HG03280 (cell line): ENCODE measurements around the gene DMC1.

Experiments
- ATAC-seq: cut with Tn5 transposase; IDR thresholded peaks from one replicate; pipeline ENCODE4 v1.9.1; 2021; ENCODE audit warnings: mild to moderate bottlenecking, moderate library complexity; ENCODE audit not compliant: unreplicated experiment

DMC1 gene

DNA sequence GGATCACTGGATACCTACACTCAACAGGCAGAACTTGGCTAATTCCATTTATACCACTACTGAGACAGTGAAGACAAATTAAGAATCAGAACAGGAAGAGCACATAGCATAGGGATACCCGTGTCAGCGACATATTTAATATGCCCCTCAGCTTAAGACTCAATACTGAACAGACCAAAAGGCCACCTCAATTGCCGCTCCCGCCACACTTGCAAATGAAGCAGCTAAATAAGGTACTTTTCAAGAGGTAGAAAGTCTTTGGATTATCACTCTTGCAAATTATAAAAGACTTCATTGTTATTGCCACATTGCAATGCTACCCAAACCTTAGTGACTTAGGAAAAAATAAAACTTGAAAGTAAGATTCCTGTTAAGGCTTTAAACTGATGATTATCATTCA lies 67.0 kb downstream of the DMC1 start:
- no peak for ATAC-seq

DNA sequence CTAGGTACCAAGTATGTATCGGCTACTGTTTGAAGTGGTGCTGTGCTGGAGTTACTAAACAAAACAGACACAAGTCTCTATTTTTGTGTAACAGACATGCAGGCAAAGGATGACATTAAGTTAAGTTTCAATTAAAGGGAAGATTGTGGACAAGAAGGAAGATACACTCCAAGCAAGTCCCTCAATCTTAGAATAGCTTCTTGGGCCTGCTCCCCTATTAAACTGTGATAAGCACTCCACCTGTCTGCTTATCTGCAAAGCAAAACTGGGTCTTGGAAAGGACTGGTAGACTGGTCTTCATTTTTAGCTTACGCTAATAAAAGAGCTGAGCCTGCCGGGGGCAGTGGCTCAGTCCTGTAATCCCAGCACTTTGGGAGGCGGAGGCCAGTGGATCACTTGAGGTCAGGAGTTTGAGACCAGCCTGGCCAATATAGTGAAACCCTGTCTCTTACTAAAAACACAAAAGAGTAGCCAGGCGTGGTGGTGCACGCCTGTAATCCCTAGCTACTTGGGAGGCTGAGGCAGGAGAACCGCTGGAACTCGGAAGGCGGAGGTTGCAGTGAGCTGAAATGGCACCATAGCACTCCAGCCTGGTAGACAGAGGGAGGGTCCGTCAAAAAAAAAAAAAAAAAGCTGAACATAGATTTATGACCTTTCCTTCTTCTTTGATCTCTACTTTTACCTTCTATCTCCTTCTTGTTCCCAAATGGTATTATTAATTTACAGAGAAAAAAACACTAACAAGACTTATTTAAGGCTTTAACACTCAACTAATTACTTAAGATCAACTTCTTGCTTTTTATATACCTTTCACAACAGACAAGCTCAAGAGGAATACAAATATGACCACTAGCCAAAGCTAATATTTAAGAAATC lies 67.9 kb downstream of the DMC1 start:
- ATAC-seq = no peak

DNA sequence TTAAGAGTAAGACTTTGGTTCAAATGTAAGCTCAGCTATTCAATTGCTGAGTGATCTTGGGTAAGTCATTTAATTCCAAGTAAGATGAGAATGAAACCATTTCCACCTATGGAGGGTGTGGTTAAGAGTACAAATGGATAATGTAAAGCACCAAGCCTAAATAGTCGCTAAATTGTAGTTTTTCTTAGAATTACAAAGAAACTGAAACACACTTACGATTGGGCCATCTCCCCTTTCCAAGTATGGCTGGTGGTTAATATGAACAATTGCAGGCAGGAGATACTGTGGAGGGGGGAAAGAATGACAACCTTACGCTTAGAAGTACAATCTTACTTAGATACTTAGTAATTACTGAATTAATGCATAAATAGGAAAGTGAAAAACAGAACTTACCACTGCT lies 72.1 kb downstream of the DMC1 start:
- ATAC-seq = no peak

DNA sequence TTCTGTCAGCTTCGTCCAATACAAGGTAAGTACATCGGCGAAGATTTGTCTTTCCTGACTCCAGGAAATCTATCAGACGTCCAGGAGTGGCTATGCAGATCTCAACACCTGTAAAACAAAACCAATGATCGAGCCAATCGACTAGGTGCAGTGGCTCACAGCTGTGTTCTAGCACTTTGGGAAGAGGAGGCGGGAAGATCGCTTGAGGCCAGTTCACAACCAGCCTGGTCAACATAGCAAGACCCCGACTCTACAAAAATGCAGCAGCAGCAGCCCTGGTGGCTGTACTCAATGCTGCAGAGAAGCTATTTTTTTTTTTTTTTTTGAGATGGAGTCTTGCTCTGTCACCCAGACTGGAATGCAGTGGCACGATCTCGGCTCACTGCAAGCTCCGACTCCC lies 75.0 kb downstream of the DMC1 start:
- ATAC-seq = no peak

DNA sequence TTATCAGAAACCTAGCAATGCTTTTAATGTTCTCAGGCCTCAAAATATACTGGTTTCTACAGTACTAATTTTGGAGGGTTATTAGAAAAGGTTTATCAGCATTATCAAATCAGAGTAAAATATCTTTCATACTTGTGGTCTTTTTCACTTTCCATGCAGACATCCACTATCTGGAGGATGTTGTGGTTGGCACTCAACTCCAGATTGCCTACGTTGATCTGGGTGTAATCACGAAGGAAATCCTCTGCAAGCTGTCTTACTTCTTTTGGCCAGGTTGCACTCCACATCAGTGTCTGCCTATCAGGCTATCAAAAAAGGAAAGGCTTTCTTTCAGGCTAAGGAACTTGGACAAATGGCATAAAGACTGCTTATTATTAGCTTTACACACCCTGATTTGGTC lies 75.5 kb downstream of the DMC1 start:
- no peak for ATAC-seq

DNA sequence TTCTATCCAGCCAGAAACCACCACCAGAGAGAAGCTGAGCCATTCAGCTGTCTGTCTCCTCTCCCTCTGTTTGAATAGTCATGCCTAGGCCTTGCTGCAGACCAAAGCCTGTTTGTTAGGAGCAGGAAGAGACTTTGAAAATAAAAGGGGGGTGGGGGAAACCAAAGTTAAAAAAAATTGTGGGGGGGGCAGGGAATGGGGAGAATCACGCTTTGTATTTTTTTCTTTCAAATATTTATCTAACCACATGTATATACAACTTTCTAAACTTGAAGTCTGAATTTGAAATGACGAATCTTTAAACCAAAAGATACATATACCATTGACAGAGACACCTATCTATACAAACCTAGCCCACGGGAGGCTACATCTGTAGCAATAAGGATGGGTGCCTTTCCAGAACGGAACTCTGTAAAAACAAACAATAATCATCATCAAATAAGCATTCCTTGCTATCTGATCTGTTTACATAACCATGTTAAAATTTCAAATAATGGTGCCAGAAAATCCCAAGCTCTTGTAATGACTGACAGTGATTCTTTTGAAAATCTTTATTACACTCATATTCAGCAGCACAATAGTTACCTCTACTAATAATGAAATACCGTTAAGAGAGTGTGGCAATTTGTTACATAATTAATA lies 78.2 kb downstream of the DMC1 start:
- ATAC-seq = no peak

DNA sequence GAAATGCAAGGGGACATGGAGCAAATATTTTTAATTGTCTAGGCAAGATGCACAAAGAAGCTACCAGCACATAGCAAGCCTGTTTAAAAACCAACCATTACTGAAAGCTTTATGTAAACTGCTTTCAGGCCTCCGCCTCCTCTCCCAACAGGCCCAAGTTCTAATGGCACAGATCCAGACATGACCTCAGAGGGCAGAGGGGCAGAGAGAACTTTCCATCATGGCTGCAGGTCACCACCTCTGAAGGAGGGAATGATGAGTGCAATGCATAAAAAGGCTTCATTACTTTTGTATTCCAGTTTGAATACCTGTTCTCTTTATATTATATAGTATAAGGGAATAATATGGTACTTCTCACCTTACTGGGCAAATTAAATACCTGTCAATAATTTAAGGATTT lies 79.1 kb downstream of the DMC1 start:
- ATAC-seq = no peak

DNA sequence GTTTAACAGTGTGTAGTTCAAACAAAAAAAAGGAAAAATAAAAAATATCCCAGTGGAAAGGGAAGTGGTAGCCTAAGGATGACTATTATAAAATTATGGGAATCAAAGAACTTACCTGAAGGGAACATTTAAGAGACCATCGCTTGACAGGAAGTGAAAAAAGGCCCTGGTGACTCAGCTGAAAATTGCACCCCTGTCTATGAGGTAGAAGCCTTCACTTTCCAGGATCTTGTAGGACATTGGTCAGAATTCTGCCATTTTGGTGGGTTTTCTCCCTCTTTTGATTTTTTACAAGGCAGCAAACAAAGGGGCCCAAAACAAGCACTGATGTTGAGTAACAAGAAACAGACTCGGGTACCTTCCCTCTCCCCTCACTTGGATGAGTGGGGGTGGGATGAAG lies 79.5 kb downstream of the DMC1 start:
- no peak for ATAC-seq

DNA sequence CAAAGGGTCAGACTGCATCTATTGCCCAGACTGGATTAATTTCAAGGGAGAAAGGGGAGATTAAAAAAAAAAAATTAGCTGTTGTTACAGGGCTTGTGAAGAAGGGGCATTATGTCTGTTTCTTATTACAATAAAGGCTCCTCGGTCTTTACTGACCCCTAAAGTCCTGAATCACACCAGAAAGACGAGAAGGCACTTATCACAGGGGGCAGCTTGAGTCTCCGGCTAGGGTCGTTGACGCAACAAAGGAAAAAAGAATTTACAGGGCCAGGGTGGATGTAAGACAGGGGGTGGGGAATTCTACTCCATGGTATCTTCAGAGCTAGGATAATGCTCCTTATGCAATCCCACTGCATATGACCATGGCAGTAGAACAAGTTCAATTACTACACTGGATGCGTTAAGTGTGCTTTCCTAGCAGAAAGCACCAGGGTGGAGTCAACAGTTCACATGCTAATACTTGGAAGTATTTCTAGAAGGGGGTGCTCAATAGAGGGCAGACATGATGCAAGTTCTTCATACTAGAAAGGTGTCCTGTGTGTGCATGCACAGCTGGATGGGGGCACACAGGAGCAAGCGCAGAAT lies 80.3 kb downstream of the DMC1 start:
- no peak for ATAC-seq

DNA sequence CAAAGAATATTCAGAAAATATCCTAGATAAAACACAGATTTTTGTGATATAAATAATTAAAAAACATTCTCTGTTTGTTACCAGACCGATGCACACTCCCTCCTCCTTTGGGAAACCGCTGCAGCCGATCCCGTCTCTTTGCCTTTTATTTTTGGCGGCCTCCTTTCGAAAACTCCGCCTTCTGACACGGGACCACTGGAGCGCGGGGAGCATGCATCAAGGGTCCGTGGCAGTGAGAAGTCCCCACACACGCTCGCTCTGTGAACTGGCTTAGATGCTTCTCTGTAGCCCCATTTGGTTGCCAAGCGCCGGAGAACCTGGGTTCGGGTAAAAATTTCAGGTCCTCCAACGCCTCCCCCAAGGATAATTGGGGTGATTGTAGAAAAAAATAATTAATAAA lies 80.8 kb downstream of the DMC1 start:
- no peak for ATAC-seq

DNA sequence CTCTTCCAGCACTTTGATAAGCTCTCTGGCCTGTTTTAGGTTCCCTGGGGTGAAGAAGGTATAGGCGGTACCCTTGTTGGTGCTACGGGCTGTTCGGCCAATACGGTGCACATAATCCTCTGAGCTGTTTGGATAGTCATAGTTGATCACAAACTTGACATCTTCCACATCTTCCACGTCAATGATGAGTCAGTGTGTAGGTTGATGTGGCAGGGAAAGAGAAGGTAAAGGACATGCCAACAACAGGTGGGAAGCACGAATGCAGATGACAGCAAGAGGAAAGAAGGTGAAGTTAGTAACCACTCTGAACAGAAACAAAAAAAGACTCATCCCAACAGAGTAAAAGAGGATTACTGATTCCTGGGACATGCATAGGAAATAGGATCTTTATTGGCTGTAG lies 82.0 kb downstream of the DMC1 start:
- ATAC-seq = no peak

DNA sequence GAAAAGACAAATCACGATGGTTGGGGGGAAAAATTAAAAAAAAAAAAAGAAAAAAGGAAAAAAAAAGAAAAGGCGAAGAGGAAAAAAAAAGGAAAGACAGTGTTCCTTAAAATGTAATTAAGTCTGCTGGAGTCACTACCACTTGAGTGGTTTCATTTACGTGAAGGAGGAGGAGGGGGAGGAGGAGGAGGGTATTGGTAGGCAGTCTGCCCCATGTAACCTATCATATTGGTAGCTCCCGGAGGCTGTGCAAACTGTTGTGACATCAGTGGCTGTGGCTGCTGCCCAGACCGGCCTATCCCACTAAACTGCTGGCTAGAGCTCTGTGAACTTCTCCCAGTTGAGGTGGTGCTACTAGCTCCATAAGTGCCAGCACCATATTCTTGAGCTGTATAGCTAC lies 84.2 kb downstream of the DMC1 start:
- ATAC-seq = no peak

DNA sequence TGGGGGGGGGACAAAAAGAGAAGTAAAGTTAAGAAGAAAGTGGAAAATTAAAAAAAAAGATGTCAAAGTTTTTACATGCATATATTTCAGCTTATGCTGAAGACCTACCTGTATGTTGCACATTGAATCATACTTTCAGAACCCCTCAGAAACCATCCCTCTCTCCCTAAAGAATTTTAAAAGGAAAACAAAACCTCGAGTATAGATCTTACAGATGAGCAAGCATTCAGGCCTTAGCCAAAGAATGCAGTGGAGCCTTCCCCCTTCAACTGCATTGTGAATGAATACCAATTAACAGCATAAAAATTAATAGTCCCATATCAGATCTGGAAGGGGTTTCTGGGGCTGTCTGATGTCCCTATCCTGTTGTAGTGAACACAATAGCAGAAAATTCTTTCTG lies 85.7 kb downstream of the DMC1 start:
- no peak for ATAC-seq

DNA sequence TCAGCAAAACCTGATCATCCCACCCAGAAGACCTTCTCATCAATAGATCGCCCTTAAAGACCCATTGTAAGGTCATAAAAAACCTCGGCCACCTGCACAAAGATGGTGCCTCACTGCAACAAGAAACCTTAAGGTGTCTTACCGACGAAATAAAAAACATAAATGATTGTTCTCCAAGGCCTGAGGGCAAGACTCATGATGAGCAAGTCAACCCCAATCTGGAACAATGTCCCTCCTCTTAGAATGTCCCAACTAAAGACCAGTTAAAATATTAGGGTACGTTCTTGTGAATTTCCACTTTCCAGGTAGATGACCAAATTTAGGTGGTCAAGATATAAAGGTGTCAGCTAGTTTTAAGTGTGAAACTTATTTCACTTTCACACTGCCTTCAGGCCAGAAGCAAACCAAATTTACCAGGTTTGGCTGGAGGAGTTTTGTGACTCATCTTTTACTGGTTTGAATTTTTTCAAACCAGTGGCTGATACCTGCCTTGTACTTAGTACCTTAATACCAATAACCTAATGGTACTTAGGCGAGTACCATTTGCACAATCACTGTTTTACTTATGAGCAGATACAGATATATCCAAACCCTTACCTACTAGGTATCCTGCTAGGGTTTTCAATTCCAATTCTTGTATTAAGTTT lies 87.2 kb downstream of the DMC1 start:
- no peak for ATAC-seq

DNA sequence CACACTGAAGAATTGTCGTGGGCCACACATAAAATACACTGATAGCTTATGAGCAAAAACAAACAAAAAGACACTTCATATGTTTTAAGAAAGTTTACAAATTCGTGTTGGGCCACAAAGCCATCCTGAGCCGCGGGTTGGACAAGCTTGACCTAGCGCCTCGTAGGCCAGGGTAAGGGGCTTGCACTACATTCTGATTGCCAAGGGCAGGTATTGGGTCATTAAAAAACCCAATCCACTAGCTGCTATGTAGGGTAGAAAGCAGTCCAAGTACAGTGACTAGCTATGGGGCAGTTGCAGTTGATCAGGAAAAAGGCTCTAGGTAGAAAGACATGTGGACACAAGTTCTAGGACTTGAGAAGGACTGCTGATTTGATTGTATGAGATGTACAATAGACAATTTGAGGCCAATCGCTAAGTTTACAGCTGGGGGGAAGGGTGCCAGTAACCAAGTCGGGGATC lies 88.1 kb downstream of the DMC1 start:
- ATAC-seq = no peak

DNA sequence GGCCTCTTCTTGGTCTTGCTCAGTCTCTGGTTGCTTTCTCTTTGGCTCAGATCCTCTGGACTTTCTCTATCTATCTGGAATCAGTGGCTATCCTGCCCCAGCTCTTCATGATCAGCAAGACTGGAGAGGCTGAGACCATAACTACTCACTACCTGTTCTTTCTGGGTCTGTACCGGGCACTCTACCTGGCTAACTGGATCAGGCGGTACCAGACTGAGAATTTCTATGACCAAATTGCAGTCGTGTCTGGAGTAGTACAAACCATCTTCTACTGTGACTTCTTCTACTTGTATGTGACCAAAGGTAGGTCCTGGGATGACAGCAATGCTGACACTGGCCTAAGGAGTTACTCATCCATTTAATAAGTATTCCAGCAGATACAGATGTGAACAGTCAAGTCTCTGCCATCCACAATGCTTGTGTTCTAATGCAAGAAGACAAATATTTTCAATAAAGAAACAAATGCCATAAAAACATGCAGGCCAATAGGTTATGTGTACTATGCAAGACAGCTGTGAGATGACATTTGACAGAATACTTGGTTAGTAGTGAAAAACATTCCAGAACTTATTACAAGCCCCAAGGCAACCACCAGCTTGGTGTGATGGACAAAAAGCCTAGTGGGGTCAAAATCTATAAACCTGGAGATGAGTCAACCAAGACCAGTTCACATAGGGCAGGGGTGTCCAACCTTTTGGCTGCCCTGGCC lies 88.7 kb downstream of the DMC1 start:
- no peak for ATAC-seq

DNA sequence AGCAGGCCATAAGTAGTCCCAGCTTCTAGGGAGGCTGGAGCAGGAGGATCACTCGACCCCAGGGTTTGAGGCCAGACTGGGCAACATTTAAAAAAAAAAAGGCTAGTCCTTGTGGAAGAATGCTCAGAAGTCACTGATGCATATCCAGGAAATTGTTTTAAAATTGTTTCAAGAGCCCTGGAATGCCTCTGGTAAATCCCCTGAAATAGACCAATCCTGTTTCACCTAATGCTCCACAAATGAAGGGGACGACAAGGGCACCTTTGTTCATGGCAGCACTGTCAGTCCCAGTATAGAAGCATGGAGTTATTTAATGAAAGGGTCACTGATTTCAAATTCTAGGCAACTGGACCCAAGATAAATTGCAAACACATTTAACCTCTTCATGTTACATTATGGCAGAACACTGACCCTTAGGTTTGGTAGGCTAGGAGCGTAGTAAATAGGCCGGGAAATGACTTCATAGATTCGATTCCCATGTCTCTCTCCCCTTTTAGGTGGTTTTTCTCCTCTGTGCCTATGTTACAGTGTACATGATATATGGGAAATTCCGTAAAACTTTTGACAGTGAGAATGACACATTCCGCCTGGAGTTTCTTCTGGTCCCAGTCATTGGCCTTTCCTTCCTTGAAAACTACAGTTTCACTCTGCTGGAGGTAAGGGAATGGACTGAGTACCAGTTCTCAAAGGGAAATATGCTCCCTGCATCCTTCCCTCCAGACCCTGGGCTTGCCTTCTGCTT lies 90.7 kb downstream of the DMC1 start:
- ATAC-seq = no peak

DNA sequence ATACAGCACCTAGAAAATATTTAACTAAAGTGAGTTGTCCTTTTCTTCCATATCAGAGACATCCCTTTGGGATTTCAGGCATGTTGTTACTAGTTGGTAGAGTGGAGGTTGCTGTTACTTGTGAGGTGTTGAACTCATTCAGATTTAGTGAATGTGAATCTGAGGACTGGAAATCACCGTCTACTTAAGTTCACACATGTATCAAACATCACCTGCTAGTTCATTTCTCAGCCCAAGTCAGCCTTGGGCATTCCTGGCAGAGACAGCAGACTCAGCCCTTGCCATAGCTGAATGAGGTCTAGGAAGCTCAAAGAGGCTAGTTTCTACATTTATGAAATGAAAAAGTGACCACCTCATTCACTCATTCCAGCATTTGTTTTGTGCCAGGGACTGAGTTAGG lies 92.4 kb downstream of the DMC1 start:
- ATAC-seq = no peak

DNA sequence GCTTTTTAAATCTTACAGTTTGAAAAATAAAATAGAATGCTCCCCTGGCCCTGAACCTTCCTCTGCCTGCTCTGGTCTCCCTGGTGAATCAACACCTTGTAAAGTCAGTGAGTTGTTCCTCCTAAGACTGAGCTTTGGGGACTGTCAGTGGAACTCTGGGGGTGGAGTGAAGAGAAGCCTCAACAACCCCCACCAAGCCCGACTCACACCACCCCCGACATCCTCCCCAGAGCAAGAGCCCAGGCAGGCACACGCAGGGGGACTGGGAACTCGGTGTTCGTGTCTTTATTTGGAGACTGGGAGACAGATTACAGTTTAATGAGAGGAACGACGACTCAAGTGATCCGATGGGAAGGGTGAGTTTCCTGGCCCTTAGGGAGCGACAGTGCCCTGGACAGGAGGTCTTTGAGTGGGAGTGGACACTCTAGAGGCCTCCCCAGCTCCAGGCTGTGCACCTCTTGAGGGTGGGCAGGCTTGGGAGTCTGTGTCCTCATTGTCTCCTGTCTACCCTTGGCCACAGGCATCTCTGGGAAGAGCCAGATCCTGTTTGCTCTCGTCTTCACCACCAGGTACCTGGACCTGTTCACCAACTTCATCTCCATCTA lies 95.9 kb downstream of the DMC1 start:
- no peak for ATAC-seq

DNA sequence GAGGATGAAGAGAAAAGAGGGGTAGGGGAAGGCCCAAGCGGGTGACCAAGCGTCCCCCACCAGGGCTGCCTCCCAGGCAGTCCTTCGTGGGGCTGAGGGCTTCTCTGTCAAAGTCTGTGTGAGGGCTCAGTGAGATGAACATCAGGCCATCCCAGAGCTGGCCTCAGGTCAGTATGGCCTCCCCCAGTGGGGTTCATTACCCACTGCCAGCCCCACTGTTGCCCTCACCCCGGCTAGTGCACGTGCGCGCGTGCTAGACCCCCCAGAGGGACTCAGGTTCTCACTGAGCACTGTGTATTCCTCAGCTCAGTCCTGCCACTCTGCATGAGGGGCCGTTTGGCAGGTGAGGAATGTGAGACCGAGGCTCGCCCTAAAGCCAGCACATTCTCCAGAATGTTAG lies 98.7 kb downstream of the DMC1 start:
- no peak for ATAC-seq
